Spleen (tissue), 7 donors: Measurements from ENCODE around the gene ASIC4.

Source experiments
- POLR2A ChIP-seq, 3 donors: fragments of 450-650 bp; IDR thresholded peaks; one replicate each; pipeline ENCODE4 v1.5.1; 2017; ENCODE audit warnings: antibody characterized with exemption in 3 of 3, mild to moderate bottlenecking in 1 of 3
- POLR2AphosphoS5 ChIP-seq, 3 donors: sonication (generic); formaldehyde crosslinking; IDR thresholded peaks; one replicate each; pipeline ENCODE4 v1.5.1; 2017; ENCODE audit warnings: antibody characterized with exemption in 3 of 3
- TF ChIP-seq, protein P1 (sequence below), 11 experiments: fragments of 200-600 bp in 7 of 11; fragments of 450-650 bp in 4 of 11; sonication (generic) in 4 of 11; IDR thresholded peaks in 8 of 11; conservative IDR thresholded peaks in 3 of 11; 1 replicate in 7 of 11; 2 replicates in 4 of 11; pipeline versions ENCODE4 v1.4.0 to v1.8.0; 2016 to 2021; ENCODE audit warnings: antibody characterized with exemption in 11 of 11, inconsistent platforms in 4 of 11, mild to moderate bottlenecking in 1 of 11
- donor health status: DM: no; HTN: no; CAD: no; lungs with moderate emphysema.
- donor health status: DM: no; HTN: no; CAD: no.
- donor health status: DM: no; HTN: no; CAD: no.

DNA sequence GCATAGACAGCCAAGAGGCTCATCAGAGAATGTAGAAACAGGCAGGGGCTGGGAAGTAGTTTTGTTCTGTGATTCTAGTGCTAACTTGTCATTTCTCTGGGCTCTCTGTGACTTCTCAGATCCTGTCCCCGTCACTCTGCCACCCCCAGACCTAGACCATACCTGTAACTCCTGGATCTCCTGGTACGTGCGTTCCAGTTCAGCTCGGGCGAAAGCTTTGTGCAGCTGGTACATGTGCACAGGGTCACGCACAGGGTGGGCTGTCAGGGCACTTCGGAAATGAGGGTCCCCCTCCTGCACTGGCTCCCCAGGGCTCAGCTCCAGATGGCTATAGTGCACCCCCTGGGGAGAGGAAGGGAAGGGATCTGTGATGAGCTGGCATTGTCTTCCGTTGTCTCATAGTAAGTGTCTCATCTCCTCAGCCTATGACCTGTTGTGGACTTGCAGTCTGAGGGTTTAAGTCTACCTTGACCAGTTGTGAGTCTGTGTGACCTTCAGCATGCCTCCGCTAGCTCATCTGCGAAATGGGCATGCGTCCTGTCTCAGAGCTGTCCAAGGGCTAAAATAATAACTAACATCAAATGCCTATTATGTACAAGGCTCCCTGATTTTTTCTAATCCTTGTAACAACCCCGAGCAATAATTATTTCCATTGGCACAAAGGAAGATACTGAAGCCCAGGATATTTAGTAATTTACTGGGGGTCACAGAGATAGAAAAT lies 26.7 kb downstream of the ASIC4 start:
- TF ChIP-seq POLR2AphosphoS5 (IDR thresholded peaks at IDR 0.05): no peak
- TF ChIP-seq POLR2A (IDR thresholded peaks at IDR 0.05): no peak
- TF ChIP-seq, protein P1, sequence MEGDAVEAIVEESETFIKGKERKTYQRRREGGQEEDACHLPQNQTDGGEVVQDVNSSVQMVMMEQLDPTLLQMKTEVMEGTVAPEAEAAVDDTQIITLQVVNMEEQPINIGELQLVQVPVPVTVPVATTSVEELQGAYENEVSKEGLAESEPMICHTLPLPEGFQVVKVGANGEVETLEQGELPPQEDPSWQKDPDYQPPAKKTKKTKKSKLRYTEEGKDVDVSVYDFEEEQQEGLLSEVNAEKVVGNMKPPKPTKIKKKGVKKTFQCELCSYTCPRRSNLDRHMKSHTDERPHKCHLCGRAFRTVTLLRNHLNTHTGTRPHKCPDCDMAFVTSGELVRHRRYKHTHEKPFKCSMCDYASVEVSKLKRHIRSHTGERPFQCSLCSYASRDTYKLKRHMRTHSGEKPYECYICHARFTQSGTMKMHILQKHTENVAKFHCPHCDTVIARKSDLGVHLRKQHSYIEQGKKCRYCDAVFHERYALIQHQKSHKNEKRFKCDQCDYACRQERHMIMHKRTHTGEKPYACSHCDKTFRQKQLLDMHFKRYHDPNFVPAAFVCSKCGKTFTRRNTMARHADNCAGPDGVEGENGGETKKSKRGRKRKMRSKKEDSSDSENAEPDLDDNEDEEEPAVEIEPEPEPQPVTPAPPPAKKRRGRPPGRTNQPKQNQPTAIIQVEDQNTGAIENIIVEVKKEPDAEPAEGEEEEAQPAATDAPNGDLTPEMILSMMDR (IDR thresholded peaks at IDR 0.05 in 8 of 11, conservative IDR thresholded peaks at IDR 0.05 in 3 of 11): no peak
